ENCODE measurements around the gene KLRB1.
"Not testable (repeated sequence)": the region's sequence is repeated elsewhere in the genome, so short reads cannot be mapped to it uniquely, and the experiment has no call there.

KLRB1 gene

DNA sequence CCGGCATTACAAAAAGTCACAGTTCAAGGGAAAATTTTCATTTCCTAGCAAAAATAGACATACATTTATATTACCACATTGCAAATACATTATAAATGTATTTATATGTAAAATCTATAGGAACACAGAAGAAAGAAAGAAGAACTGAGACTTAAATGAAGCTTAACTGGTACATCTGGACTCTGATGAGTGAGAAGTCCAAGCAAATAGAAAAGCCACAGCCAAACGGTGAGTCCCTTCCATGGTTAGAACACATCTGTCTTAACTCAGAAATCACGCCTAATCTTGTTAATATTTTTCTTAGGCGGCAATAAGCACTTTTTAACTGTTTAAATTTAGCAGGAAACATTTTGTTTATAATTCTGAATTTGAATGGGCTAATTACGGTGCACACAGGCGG lies 9.4 kb upstream of the KLRB1 start:
- Histone ChIP-seq H3K27me3 (replicated peaks) (no peaks in the 10 kb centered on the region), H3K27ac (no peak overlapping the region), H3K36me3 (replicated peaks) (no peaks in the 10 kb centered on the region), H3K4me3 (ENCODE audit: low read depth, low read length) (no peak overlapping the region)
- in situ Hi-C loops (cut with HindIII; ENCODE audit: low pct_ligation_motif_present, low sequenced_read_pairs) = no loop called here
- no peak for DNase-seq
- TF ChIP-seq, protein P1, sequence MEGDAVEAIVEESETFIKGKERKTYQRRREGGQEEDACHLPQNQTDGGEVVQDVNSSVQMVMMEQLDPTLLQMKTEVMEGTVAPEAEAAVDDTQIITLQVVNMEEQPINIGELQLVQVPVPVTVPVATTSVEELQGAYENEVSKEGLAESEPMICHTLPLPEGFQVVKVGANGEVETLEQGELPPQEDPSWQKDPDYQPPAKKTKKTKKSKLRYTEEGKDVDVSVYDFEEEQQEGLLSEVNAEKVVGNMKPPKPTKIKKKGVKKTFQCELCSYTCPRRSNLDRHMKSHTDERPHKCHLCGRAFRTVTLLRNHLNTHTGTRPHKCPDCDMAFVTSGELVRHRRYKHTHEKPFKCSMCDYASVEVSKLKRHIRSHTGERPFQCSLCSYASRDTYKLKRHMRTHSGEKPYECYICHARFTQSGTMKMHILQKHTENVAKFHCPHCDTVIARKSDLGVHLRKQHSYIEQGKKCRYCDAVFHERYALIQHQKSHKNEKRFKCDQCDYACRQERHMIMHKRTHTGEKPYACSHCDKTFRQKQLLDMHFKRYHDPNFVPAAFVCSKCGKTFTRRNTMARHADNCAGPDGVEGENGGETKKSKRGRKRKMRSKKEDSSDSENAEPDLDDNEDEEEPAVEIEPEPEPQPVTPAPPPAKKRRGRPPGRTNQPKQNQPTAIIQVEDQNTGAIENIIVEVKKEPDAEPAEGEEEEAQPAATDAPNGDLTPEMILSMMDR (IDR thresholded peaks at IDR 0.05; ENCODE audit: low read depth, low read length, missing control alignments) = no peak

DNA sequence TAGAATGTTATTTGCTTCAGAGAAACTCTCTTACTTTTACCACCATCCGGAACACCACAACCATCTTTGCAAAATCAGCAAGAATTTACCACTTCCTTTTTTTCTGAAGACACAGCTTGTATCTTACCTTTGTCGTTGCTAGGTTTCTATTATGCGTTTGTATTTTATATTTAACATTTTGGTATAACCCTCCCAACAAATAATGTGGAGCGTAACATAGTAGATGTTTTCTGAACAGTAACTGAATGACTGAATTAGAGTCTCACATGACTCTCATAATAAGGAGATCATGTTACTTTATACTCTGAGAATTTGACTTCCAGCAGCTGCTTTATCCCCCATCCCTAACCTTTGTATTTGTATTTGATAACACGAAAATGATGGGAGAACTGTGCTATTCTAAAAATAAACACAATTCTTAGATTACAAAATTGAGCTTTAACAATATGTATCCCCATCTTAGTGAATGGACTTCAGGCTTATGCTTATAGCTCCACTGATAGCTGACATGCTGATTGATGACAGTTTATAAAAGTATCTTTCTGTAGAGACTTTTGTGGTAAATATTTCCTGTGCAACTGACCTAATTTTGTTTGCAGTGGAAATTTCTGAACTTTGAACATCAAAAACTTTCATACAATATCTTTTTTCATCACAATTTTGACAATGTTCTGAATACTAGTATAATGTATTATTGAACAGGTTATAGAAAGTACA lies 7.9 kb upstream of the KLRB1 start:
- in situ Hi-C loops (cut with HindIII; ENCODE audit: low pct_ligation_motif_present, low sequenced_read_pairs) = no loop called here
- TF ChIP-seq, protein P1 (IDR thresholded peaks at IDR 0.05; ENCODE audit: low read depth, low read length, missing control alignments) = no peak
- Histone ChIP-seq H3K36me3 (replicated peaks) (no peaks in the 10 kb centered on the region), H3K4me3 (ENCODE audit: low read depth, low read length) (no peak overlapping the region), H3K27me3 (replicated peaks) (no peaks in the 10 kb centered on the region), H3K27ac (no peak overlapping the region)
- no peak for DNase-seq

DNA sequence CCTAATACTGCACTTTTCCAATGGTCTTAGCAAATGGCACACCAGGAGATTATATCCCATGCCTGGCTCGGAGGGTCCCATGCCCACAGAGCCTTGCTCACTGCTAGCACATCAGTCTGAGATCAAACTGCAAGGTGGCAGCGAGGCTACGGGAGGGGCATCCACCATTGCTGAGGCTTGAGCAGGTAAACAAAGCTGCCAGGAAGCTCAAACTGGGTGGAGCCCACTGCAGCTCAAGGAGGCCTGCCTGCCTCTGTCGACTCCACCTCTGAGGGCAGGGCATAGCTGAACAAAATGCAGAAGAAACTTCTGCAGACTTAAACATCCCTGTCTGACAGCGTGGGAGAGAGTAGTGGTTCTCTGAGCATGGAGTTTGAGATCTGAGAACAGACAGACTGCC lies 2.9 kb upstream of the KLRB1 start:
- H3K36me3 ChIP-seq (replicated peaks); in situ Hi-C loops (cut with HindIII; ENCODE audit: low pct_ligation_motif_present, low sequenced_read_pairs); H3K27me3 ChIP-seq (replicated peaks); DNase-seq; H3K4me3 ChIP-seq (ENCODE audit: low read depth, low read length); H3K27ac ChIP-seq: not testable (repeated sequence)

DNA sequence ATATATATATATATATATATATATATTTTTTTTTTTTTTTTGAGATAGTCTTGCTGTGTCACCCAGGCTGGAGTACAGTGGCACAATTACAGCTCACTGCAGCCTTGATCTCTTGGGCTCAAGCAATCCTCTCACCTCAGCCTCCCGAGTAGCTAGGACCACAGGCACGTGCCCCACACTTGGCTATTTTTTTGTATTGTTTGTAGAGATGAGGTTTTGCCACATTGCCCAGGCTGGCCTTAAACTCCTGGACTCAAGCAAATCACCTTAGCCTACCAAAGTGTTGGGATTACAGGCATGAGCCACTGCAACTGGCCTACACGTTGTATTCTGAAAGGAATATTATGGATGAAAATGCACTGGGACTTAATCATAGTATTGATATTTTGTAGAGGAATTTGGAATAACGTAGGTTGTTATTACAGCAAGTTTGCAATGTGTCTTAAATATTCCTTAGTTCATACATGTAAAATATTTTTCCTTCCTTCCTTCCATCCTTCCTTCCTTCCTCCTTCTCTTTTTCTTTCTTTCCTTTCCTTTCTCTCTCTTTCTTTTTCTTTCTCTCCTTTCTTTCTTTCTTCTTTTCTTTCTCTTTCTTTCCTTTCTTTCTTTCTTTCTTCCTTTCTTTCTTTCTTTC lies 862 bp downstream of the KLRB1 start:
- no peak overlapping the region for H3K27ac ChIP-seq
- TF ChIP-seq, protein P1 (IDR thresholded peaks at IDR 0.05; ENCODE audit: low read depth, low read length, missing control alignments) = no peak
- no peaks in the 10 kb centered on the region for H3K36me3 ChIP-seq (replicated peaks)
- no peak overlapping the region for H3K4me3 ChIP-seq (ENCODE audit: low read depth, low read length)
- in situ Hi-C loops (cut with HindIII; ENCODE audit: low pct_ligation_motif_present, low sequenced_read_pairs) = no loop called here
- no peak for DNase-seq
- H3K27me3 ChIP-seq (replicated peaks) = no peaks in the 10 kb centered on the region

DNA sequence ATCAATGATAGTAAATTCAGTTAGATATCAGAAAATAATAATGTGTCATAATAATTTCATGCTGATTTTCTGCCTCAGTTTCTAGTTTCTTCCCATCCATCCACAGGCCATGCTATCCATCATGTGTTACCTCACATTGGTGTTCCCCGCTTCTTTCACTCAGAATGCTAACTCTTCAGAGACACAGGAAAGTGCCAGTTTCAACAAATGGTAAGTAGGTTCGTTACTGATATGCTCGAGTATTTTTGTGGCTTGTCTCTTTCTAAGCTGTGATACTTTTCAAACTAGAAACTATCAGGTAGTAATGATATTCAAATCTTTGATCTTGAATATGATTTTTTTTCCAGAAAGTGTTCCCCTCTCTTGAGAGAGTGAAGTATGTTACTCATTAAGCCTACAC lies 1.5 kb downstream of the KLRB1 start:
- in situ Hi-C loops (cut with HindIII; ENCODE audit: low pct_ligation_motif_present, low sequenced_read_pairs) = no loop called here
- no peak overlapping the region for H3K4me3 ChIP-seq (ENCODE audit: low read depth, low read length)
- DNase-seq = no peak

DNA sequence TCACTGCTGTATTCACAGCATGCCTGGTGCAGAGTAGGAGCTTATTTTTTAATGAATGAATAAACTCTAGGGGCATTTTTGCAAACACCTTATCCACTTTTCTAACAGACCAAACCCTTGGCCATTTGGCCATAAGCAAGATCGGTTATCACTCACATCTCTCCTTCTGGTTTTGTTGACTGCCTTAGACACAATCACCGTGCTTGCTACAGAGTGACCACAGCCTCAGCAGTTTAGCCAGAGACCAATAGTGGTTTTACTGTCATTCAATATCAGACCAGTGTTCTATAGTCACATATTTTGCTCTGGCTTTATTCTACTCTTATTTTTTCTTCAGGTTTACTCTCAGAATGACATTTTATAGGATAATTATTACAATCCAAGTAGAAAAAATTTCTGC lies 2.2 kb downstream of the KLRB1 start:
- Histone ChIP-seq H3K27me3 (replicated peaks) (no peaks in the 10 kb centered on the region), H3K27ac (no peak overlapping the region), H3K4me3 (ENCODE audit: low read depth, low read length) (no peak overlapping the region), H3K36me3 (replicated peaks) (no peaks in the 10 kb centered on the region)
- in situ Hi-C loops (cut with HindIII; ENCODE audit: low pct_ligation_motif_present, low sequenced_read_pairs) = no loop called here
- TF ChIP-seq, protein P1 (IDR thresholded peaks at IDR 0.05; ENCODE audit: low read depth, low read length, missing control alignments) = no peak
- no peak for DNase-seq

More for the DNA sequence above, 1.5 kb downstream of the KLRB1 start:
- Histone ChIP-seq H3K27me3 (replicated peaks) (no peaks in the 10 kb centered on the region), H3K27ac (no peak overlapping the region), H3K36me3 (replicated peaks) (no peaks in the 10 kb centered on the region)
- TF ChIP-seq, protein P1 (IDR thresholded peaks at IDR 0.05; ENCODE audit: low read depth, low read length, missing control alignments) = no peak
